GM12874 (cell line): ENCODE data around the gene SH3RF3.

Experiments
- CTCF ChIP-seq: IDR thresholded peaks from 2 replicates; pipeline ENCODE4 v1.5.1; 2011; ENCODE audit warnings: low read depth, mild to moderate bottlenecking, control low read depth, low read length, moderate library complexity; ENCODE audit not compliant: insufficient read depth

The SH3RF3 gene

DNA sequence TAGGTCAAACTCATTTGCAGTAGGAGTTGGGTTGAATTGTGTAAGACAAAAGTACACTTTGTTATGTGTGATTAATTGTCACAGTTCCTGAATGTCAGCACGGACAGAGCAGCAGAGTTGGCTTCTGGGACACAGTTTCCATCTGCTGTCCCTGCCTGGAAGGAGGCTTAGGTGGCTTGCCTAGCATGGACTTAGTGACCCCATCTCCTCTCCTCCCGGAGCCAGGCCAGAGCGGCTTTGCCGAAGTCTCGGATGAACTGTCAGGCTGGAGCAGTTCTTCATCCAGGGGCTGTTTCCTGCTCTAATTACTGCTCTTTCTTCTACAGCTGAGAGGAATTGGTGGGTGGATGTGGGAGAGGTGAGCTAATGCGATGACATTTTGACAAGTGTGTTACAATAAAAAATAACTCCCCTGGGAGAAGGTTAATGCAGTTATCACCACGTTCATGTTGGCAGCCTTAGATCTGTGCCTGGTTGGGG is 102.0 kb downstream of the SH3RF3 start:
- no peak for TF ChIP-seq CTCF

- TF ChIP-seq CTCF, result no peak
These were observed 102.4 kb downstream of the SH3RF3 start for GRCh38 chr2:109231428-109231827.

DNA sequence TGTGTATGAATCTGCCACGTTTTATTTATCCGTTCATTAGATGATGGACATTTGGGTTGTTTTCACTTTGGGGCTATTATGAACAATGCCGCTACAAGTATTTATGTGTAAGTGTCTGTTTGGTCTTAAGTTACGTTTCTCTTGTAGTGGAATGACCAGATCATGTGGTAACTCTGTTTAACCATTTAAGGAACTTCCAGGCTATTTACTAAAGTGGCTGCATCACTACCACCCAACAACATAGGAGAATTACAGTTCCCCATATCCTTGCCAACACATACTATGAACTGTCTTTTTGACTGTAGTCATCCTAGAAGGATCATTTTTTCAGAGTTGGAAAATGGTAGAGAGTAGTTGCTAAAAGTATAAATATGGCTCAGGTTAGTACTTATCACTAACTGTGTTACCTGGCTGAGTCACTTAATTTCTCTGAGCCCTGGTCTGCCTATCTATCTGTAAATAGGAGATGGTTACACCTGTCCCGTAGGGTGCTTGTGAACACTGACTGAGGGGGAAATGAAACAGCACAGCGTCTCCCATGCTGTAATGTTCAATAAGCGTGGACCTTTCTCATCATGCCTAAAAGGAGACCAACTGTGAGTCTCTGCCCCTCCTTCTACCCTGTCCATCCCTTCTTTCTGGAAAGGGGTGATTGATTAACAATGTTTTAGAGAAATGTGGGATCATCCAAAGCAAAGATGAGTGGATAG is 103.1 kb downstream of the SH3RF3 start:
- no peak for TF ChIP-seq CTCF

DNA sequence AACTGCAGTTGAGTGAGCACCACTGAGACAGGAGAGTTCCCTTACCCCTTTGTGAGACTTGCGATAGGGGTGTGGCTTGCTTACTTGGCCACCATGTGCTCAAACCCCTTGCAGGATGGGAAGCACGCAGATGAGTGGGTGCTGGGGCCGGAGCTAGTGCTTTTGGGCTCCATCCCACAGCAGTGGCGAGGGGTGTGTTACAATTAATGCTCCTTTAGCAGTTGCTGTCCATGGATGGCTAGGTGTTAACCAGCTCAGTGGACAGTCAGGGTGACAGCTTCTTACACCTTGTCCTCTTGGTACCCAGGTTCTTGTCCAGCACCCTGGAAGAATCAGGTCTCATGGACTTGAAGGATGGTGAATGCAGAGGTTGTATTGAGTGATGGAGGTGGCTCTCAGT is 103.9 kb downstream of the SH3RF3 start:
- no peak for TF ChIP-seq CTCF

DNA sequence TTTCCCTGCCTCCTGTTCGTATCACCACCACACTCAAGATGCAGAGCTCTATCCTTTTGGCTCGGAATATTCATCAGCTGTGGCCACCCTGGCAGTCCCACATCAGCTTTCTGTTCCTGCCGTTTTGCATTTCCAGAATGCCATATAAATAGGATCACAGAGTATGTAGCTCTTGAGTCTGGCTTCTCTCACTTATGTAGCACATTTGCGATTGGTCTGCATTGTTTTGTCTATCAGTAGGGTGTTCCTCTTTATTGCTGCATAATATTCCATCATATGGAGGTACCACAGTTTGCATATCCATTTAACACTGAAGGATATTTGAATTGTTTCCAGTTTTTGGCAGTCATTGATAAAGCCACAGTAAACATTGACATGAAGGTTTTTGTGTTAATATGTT is 104.6 kb downstream of the SH3RF3 start:
- TF ChIP-seq CTCF, result no peak

- TF ChIP-seq CTCF, result no peak
These were observed 105.3 kb downstream of the SH3RF3 start for GRCh38 chr2:109234355-109234754.

GRCh38 chr2:109236147-109236546 is 107.1 kb downstream of the SH3RF3 start:
- no peak for TF ChIP-seq CTCF
